IMR-90 (cell line): ENCODE results near the gene CXCL3. TPM values are rescaled to one million over a fixed set of nuclear protein-coding genes. Genes with fewer than 3 reads are reported as not detected.

Experiments used
- ATAC-seq: fragments of 200-7000 bp; cut with Tn5 transposase; 2 replicates; pipeline ENCODE4 v1.9.1; 2020; ENCODE audit warnings: low read depth, mild to moderate bottlenecking, moderate library complexity
- BruUV-seq: library from RNA; stranded (reverse); fragments of 400-500 nt; replicated peaks from 2 replicates; lab custom pipeline; 2021; lab: Mats Ljungman, UMichigan
- CTCF ChIA-PET: fragments of 300-600 bp; formaldehyde crosslinking; extraction: SDS; loops from one replicate; lab custom pipeline; 2021; ENCODE audit warnings: antibody characterized with exemption; lab: Yijun Ruan, JAX
- POLR2A ChIA-PET: fragments of 300-600 bp; sonication (Branson Sonifier 250); formaldehyde crosslinking; loops from one replicate; lab custom pipeline; 2022; ENCODE audit warnings: antibody characterized with exemption; ENCODE audit not compliant: unreplicated experiment; lab: Charles Lee
- DNase-seq: peaks from one replicate; pipeline ENCODE4 v3.0.0; 2013
- H2AFZ ChIP-seq: replicated peaks from 2 replicates; pipeline ENCODE3; 2013; ENCODE audit warnings: low read length, mild to moderate bottlenecking; ENCODE audit not compliant: poor library complexity
- H2AK5ac ChIP-seq: 2 replicates; pipeline ENCODE4 v1.6.1; 2013; ENCODE audit warnings: low read depth, low read length, inconsistent platforms
- H2AK9ac ChIP-seq: replicated peaks from 2 replicates; pipeline ENCODE3; 2013; ENCODE audit warnings: mild to moderate bottlenecking, low read depth, low read length, moderate library complexity; ENCODE audit not compliant: poor library complexity
- H2BK120ac ChIP-seq: 2 replicates; pipeline ENCODE4 v1.6.1; 2013; ENCODE audit warnings: low read depth, low read length, inconsistent platforms
- H2BK15ac ChIP-seq: 3 replicates; pipeline ENCODE4 v1.6.1; 2013; ENCODE audit warnings: low read depth, low read length, inconsistent platforms
- H2BK20ac ChIP-seq: 2 replicates; pipeline ENCODE4 v1.6.1; 2013; ENCODE audit warnings: low read depth, mild to moderate bottlenecking, inconsistent platforms, low read length, moderate library complexity
- H2BK5ac ChIP-seq: 2 replicates; pipeline ENCODE4 v1.6.1; 2013; ENCODE audit warnings: mild to moderate bottlenecking, low read depth, low read length, inconsistent platforms; ENCODE audit not compliant: poor library complexity, severe bottlenecking
- H3K14ac ChIP-seq: replicated peaks from 2 replicates; pipeline ENCODE4 v1.6.1; 2013; ENCODE audit warnings: low read depth, low read length, inconsistent platforms
- H3K18ac ChIP-seq: 2 replicates; pipeline ENCODE4 v1.6.1; 2013; ENCODE audit warnings: low read depth, low read length, control low read depth
- H3K23ac ChIP-seq: 2 replicates; pipeline ENCODE4 v1.6.1; 2013; ENCODE audit warnings: low read depth, low read length, inconsistent platforms
- H3K27ac ChIP-seq: 2 replicates; pipeline ENCODE4 v1.5.1; 2013; ENCODE audit warnings: mild to moderate bottlenecking, control low read depth, low read length; ENCODE audit not compliant: insufficient read depth
- H3K27me3 ChIP-seq: 2 replicates; pipeline ENCODE4 v1.6.1; 2013; ENCODE audit warnings: low read length; ENCODE audit not compliant: control insufficient read depth, insufficient read depth
- H3K36me3 ChIP-seq: 2 replicates; pipeline ENCODE4 v1.6.1; 2013; ENCODE audit warnings: low read length, mixed read lengths; ENCODE audit not compliant: control insufficient read depth, insufficient read depth
- H3K4ac ChIP-seq: 2 replicates; pipeline ENCODE4 v1.6.1; 2013; ENCODE audit warnings: low read depth, low read length, inconsistent platforms
- H3K4me1 ChIP-seq: 2 replicates; pipeline ENCODE4 v1.6.1; 2013; ENCODE audit warnings: low read length, mixed read lengths; ENCODE audit not compliant: control insufficient read depth, insufficient read depth
- H3K4me2 ChIP-seq: 2 replicates; pipeline ENCODE4 v1.6.1; 2013; ENCODE audit warnings: low read depth, mild to moderate bottlenecking, control low read depth, low read length, moderate library complexity
- H3K4me3 ChIP-seq: 2 replicates; pipeline ENCODE4 v1.5.1; 2013; ENCODE audit warnings: low read depth, mild to moderate bottlenecking, control low read depth, low read length, moderate library complexity; ENCODE audit not compliant: insufficient read depth
- H3K56ac ChIP-seq: 2 replicates; pipeline ENCODE4 v1.6.1; 2013; ENCODE audit warnings: low read length, inconsistent platforms; ENCODE audit not compliant: insufficient read depth; ENCODE audit errors: extremely low read depth
- H3K79me1 ChIP-seq, 2 experiments: 2 replicates each; pipeline ENCODE4 v1.6.1; 2013; ENCODE audit warnings: low read length in 2 of 2, inconsistent platforms in 1 of 2, low read depth in 1 of 2
- H3K9ac ChIP-seq: 2 replicates; pipeline ENCODE4 v1.6.1; 2013; ENCODE audit warnings: low read depth, low read length, control low read depth
- H3K9me1 ChIP-seq: 2 replicates; pipeline ENCODE4 v1.6.1; 2013; ENCODE audit warnings: low read length, inconsistent platforms; ENCODE audit not compliant: insufficient read depth
- H3K9me3 ChIP-seq: 2 replicates; pipeline ENCODE4 v1.6.1; 2013; ENCODE audit warnings: low read length; ENCODE audit not compliant: control insufficient read depth, insufficient read depth
- H4K20me1 ChIP-seq: 2 replicates; pipeline ENCODE4 v1.6.1; 2013; ENCODE audit warnings: low read length, inconsistent platforms; ENCODE audit not compliant: insufficient read depth
- H4K5ac ChIP-seq: 2 replicates; pipeline ENCODE4 v1.6.1; 2013; ENCODE audit warnings: mild to moderate bottlenecking, low read depth, low read length, control low read depth
- H4K8ac ChIP-seq, 2 experiments: 2 replicates each; pipeline ENCODE4 v1.6.1; 2013; ENCODE audit warnings: low read depth in 2 of 2, low read length in 2 of 2, control low read depth in 1 of 2, inconsistent platforms in 1 of 2
- H4K91ac ChIP-seq: 2 replicates; pipeline ENCODE4 v1.6.1; 2013; ENCODE audit warnings: low read depth, low read length, inconsistent platforms; ENCODE audit not compliant: insufficient read depth
- FOS ChIP-seq: fragments of 150-350 bp; IDR thresholded peaks from 2 replicates; pipeline ENCODE4 v1.6.1; 2016; ENCODE audit warnings: low read depth, low read length
- RAD21 ChIP-seq: IDR thresholded peaks from 2 replicates; pipeline ENCODE4 v1.6.1; 2012; ENCODE audit warnings: low read length, improper control_type of control experiment
- WGBS, 2 experiments: methylation state at CpG; one replicate each; pipeline versions ENCODE4 v1.1.5 to v1.1.7; 2013; ENCODE audit warnings: missing lambda C conversion rate in 2 of 2; ENCODE audit not compliant: insufficient read length in 1 of 2; ENCODE audit errors: extremely low coverage in 2 of 2; 5-methylcytosine and 5-hydroxymethylcytosine counted together
- dilution Hi-C: fragments of 300-500 bp; cut with HindIII; formaldehyde crosslinking; loops from one replicate; pipeline ENCODE4 v1.14.3; 2018; ENCODE audit warnings: low sequenced_read_pairs; ENCODE audit not compliant: unreplicated experiment
- in situ Hi-C: fragments of 300-500 bp; cut with MboI; formaldehyde crosslinking; loops from 3 replicates; pipeline ENCODE4 v1.14.3; 2019; ENCODE audit warnings: low sequenced_read_pairs, inconsistent platforms, mixed read lengths
- intact Hi-C: fragments of 100-400 bp; cut with micrococcal nuclease; formaldehyde crosslinking; loops from 2 replicates; pipeline ENCODE4 v1.10.0; 2022
- polyA plus RNA-seq, 3 experiments: library from polyadenylated mRNA; depleted of rRNA; stranded (reverse); fragments of >200 nt; gene quantifications; 2 replicates each; pipeline ENCODE4 v1.2.3, GENCODE V29; 2012; ENCODE audit warnings: low replicate concordance in 1 of 3
- total RNA-seq: library from RNA; depleted of rRNA; stranded (reverse); fragments of >200 nt; gene quantifications from 2 replicates; pipeline ENCODE4 v1.2.3, GENCODE V29; 2012
- TF ChIP-seq, protein P1 (sequence below): conservative IDR thresholded peaks from 2 replicates; pipeline ENCODE4 v1.5.1; 2012; ENCODE audit warnings: mild to moderate bottlenecking, low read depth, low read length, improper control_type of control experiment

CXCL3 gene
- total and polyA plus RNA-seq, 2 of the 4 experiments (the other 2 are of a cell fraction): 0.18 to 0.74 TPM

- no peak overlapping the region for H2BK5ac ChIP-seq
- H2BK120ac ChIP-seq: peak overlapping the region; percentile 92
- peak overlapping the region; percentile 50 for H3K14ac ChIP-seq
- H3K36me3 ChIP-seq: no peaks in the 10 kb centered on the region
- peak overlapping the region; percentile 27 for H3K4ac ChIP-seq
- H3K27me3 ChIP-seq: no peaks in the 10 kb centered on the region
- H3K4me1 ChIP-seq: peaks cover 2% of the 10 kb centered on the region; the same call in 1 of the 2 replicates
- ChIA-PET POLR2A (no interaction called here), CTCF (interaction anchor here (0.9 to 1.0 kb wide), 4 partner anchors 22 to 453 kb away, joined by 3 to 4 read pairs (median 3); no protein-coding TSS in a partner anchor)
- no CpG with 5 or more reads among the region's 4 CpGs for WGBS, 2 experiments
- peak overlapping the region; percentile 6 to 87; a peak in 2 of 4 replicates for H4K8ac ChIP-seq
- H3K79me1 ChIP-seq: no peaks in the 10 kb centered on the region; a peak in 1 of 4 replicates
- 0 out of 2 replicates have a peak overlapping the region, but pooled peaks have one; percentile 60 for H3K56ac ChIP-seq
- H3K9me1 ChIP-seq: no peaks in the 10 kb centered on the region
- no peak overlapping the region for H4K91ac ChIP-seq
- peak overlapping the region; percentile 38; the same call in 1 of the 3 replicates for H2BK15ac ChIP-seq
- in situ Hi-C loops: loop anchor here (10.0 kb wide), 1 partner anchor 375 kb away; no protein-coding TSS in a partner anchor
- H3K23ac ChIP-seq: peak overlapping the region; percentile 90; the same call in 1 of the 2 replicates
- H2AK5ac ChIP-seq: peak overlapping the region; percentile 12; the same call in 1 of the 2 replicates
- no TSS peak for BruUV-seq
- TF ChIP-seq RAD21: no peak
- TF ChIP-seq FOS: no peak
- TF ChIP-seq, protein P1, sequence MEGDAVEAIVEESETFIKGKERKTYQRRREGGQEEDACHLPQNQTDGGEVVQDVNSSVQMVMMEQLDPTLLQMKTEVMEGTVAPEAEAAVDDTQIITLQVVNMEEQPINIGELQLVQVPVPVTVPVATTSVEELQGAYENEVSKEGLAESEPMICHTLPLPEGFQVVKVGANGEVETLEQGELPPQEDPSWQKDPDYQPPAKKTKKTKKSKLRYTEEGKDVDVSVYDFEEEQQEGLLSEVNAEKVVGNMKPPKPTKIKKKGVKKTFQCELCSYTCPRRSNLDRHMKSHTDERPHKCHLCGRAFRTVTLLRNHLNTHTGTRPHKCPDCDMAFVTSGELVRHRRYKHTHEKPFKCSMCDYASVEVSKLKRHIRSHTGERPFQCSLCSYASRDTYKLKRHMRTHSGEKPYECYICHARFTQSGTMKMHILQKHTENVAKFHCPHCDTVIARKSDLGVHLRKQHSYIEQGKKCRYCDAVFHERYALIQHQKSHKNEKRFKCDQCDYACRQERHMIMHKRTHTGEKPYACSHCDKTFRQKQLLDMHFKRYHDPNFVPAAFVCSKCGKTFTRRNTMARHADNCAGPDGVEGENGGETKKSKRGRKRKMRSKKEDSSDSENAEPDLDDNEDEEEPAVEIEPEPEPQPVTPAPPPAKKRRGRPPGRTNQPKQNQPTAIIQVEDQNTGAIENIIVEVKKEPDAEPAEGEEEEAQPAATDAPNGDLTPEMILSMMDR: no peak
- dilution Hi-C loops: no loop called here
- H2AK9ac ChIP-seq: no peak overlapping the region
- intact Hi-C loops: loop anchor here (2.0 to 10.0 kb wide), 6 partner anchors 63 to 465 kb away; partner anchors contain the start of gene CXCL1
- H3K18ac ChIP-seq: peak overlapping the region; percentile 59; the same call in 1 of the 2 replicates
- DNase-seq: no peak
- no peak for ATAC-seq
- no peaks in the 10 kb centered on the region for H4K20me1 ChIP-seq
- peak overlapping the region; percentile 72; the same call in 1 of the 2 replicates for H4K5ac ChIP-seq
- H3K9me3 ChIP-seq: no peaks in the 10 kb centered on the region
- H2BK20ac ChIP-seq: peak overlapping the region; percentile 16
- no peak overlapping the region for H3K27ac ChIP-seq
- peak overlapping the region; percentile 91 for H3K4me2 ChIP-seq
- peak overlapping the region; percentile 84 for H3K4me3 ChIP-seq
- H2AFZ ChIP-seq: peak overlapping the region; percentile 96
- H3K9ac ChIP-seq: peak overlapping the region; percentile 81; the same call in 1 of the 2 replicates
These were observed 850 bp upstream of the CXCL3 start for GRCh38 chr4:74039315-74039763.
